ENCODE measurements around the gene FBN2. TPM values are rescaled to one million over a fixed set of nuclear protein-coding genes. Genes with fewer than 3 reads are reported as not detected.

FBN2 gene
- total RNA-seq, 1 experiment from 2014 or later = 0.08 TPM

- no peak for DNase-seq (ENCODE audit: low read depth, low spot score)
- no TSS peak for BruUV-seq (replicated peaks)
- Histone ChIP-seq H3K27me3 (ENCODE audit: control insufficient read depth, insufficient read depth, low read length) (no peaks in the 10 kb centered on the region), H3K4me3 (ENCODE audit: low read depth in 2 of 2, low read length in 2 of 2) (no peak overlapping the region), H3K36me3 (ENCODE audit: control insufficient read depth, insufficient read depth, low read length) (no peaks in the 10 kb centered on the region), H3K4me1 (ENCODE audit: control insufficient read depth, insufficient read depth, low read length) (no peaks in the 10 kb centered on the region), H3K9me3 (ENCODE audit: control insufficient read depth, insufficient read depth, low read depth, low read length) (no peaks in the 10 kb centered on the region), H3K27ac (ENCODE audit: low read length) (no peak overlapping the region)
- intact Hi-C loops (cut with micrococcal nuclease; ENCODE audit: unreplicated experiment) = no loop called here
- in situ Hi-C loops (cut with HindIII; ENCODE audit: low pct_unique_long_range_greater_than_20kb, low sequenced_read_pairs) = no loop called here
- CTCF ChIA-PET = no interaction called here
- ATAC-seq = no peak
- TF ChIP-seq REST (IDR thresholded peaks at IDR 0.05; ENCODE audit: insufficient read depth in 1 of 2, low read depth in 2 of 2, low read length in 1 of 2) = no peak
- TF ChIP-seq TCF7L2 (IDR thresholded peaks at IDR 0.05; ENCODE audit: low read depth, low read length) = no peak
- no peak for TF ChIP-seq POLR2AphosphoS5 (IDR thresholded peaks at IDR 0.05; ENCODE audit: low read depth, low read length)
- TF ChIP-seq CTCF (IDR thresholded peaks at IDR 0.05) = no peak
- TF ChIP-seq SIN3A (IDR thresholded peaks at IDR 0.05; ENCODE audit: borderline replicate concordance, insufficient read depth, low read depth, low read length) = no peak
- POLR2A ChIA-PET = no interaction called here
Measured at GRCh38 chr5:128350705-128351104, 187.3 kb downstream of the FBN2 start.

GRCh38 chr5:128349044-128349858 is 188.8 kb downstream of the FBN2 start:
- intact Hi-C loops (cut with micrococcal nuclease; ENCODE audit: unreplicated experiment) = no loop called here
- ChIA-PET CTCF (no interaction called here), POLR2A (no interaction called here)
- no TSS peak for BruUV-seq (replicated peaks)
- no peaks in the 10 kb centered on the region for H3K9me3 ChIP-seq (ENCODE audit: control insufficient read depth, insufficient read depth, low read depth, low read length)
- H3K27me3 ChIP-seq (ENCODE audit: control insufficient read depth, insufficient read depth, low read length) = no peaks in the 10 kb centered on the region
- H3K27ac ChIP-seq (ENCODE audit: low read length) = no peak overlapping the region
- no peak overlapping the region for H3K4me3 ChIP-seq (ENCODE audit: low read depth in 2 of 2, low read length in 2 of 2)
- TF ChIP-seq REST (IDR thresholded peaks at IDR 0.05; ENCODE audit: insufficient read depth in 1 of 2, low read depth in 2 of 2, low read length in 1 of 2) = no peak
- TF ChIP-seq CTCF (IDR thresholded peaks at IDR 0.05) = no peak
- TF ChIP-seq TCF7L2 (IDR thresholded peaks at IDR 0.05; ENCODE audit: low read depth, low read length) = no peak
- TF ChIP-seq SIN3A (IDR thresholded peaks at IDR 0.05; ENCODE audit: borderline replicate concordance, insufficient read depth, low read depth, low read length) = no peak
- ATAC-seq = no peak
- in situ Hi-C loops (cut with HindIII; ENCODE audit: low pct_unique_long_range_greater_than_20kb, low sequenced_read_pairs) = no loop called here
- DNase-seq (ENCODE audit: low read depth, low spot score) = no peak
- no peaks in the 10 kb centered on the region for H3K36me3 ChIP-seq (ENCODE audit: control insufficient read depth, insufficient read depth, low read length)
- no peaks in the 10 kb centered on the region for H3K4me1 ChIP-seq (ENCODE audit: control insufficient read depth, insufficient read depth, low read length)
